Stimulated activated CD8-positive, alpha-beta memory T cell treated with anti-CD3 and anti-CD28 coated beads, Interleukin-7, amount 100 ng/mL, for 24 hours (primary cell): ENCODE results near the gene ARHGAP21.

Experiments
- DNase-seq: peaks from one replicate; pipeline ENCODE4 v3.0.0-alpha.2; 2020; ENCODE audit warnings: low read depth

ARHGAP21 gene

GRCh38 chr10:24574161-24574560 lies 149.5 kb downstream of the ARHGAP21 start:
- no peak for DNase-seq

GRCh38 chr10:24571870-24572450 lies 151.7 kb downstream of the ARHGAP21 start:
- DNase-seq: no peak

- DNase-seq: no peak
Observed at GRCh38 chr10:24570658-24571426, 152.8 kb downstream of the ARHGAP21 start.

GRCh38 chr10:24569828-24570657 lies 153.6 kb downstream of the ARHGAP21 start:
- no peak for DNase-seq

GRCh38 chr10:24569330-24569796 lies 154.3 kb downstream of the ARHGAP21 start:
- no peak for DNase-seq

GRCh38 chr10:24568042-24568441 lies 155.6 kb downstream of the ARHGAP21 start:
- no peak for DNase-seq

GRCh38 chr10:24561453-24561852 lies 162.2 kb downstream of the ARHGAP21 start:
- no peak for DNase-seq

- no peak for DNase-seq
Observed at GRCh38 chr10:24556750-24557742, 166.6 kb downstream of the ARHGAP21 start.

- DNase-seq: no peak
Observed at GRCh38 chr10:24556126-24556749, 167.4 kb downstream of the ARHGAP21 start.

- DNase-seq: no peak
Observed at GRCh38 chr10:24554036-24554435, 169.7 kb downstream of the ARHGAP21 start.

- DNase-seq: no peak
Observed at GRCh38 chr10:24553051-24553612, 170.6 kb downstream of the ARHGAP21 start.

GRCh38 chr10:24552346-24553016 lies 171.2 kb downstream of the ARHGAP21 start:
- DNase-seq: no peak

- DNase-seq: no peak
Observed at GRCh38 chr10:24551161-24551560, 172.5 kb downstream of the ARHGAP21 start.

GRCh38 chr10:24550680-24551079 lies 173.0 kb downstream of the ARHGAP21 start:
- no peak for DNase-seq

- DNase-seq: no peak
Observed at GRCh38 chr10:24545585-24545984, 178.1 kb downstream of the ARHGAP21 start.

GRCh38 chr10:24544776-24545175 lies 178.9 kb downstream of the ARHGAP21 start:
- no peak for DNase-seq

GRCh38 chr10:24542314-24543270 lies 181.1 kb downstream of the ARHGAP21 start:
- DNase-seq: no peak

- DNase-seq: no peak
Observed at GRCh38 chr10:24541239-24541753, 182.4 kb downstream of the ARHGAP21 start.

- DNase-seq: no peak
Observed at GRCh38 chr10:24536636-24537035, 187.1 kb downstream of the ARHGAP21 start.
